ENCODE data around the gene MLNR.
A peak's percentile ranks its signal among the peaks of the same experiment; 100 is the strongest.

Gene MLNR

GRCh38 chr13:49220036-49220855 is at the start of gene MLNR:
Gene MLNR (plus strand): TSS chr13:49220338. CDS start chr13:49220338, 0 bp downstream.
- peak; percentile 18 for DNase-seq

GRCh38 chr13:49171359-49171758 is 48.8 kb upstream of the MLNR start:
- no peak for DNase-seq

- peak; percentile 56 for DNase-seq
Observed at GRCh38 chr13:49183672-49184325, 36.3 kb upstream of the MLNR start.

GRCh38 chr13:49184621-49185020 is 35.5 kb upstream of the MLNR start:
- no peak for DNase-seq

- DNase-seq = peak; percentile 61
Observed at GRCh38 chr13:49185264-49185663, 34.9 kb upstream of the MLNR start.

GRCh38 chr13:49190901-49191300 is 29.2 kb upstream of the MLNR start:
- no peak for DNase-seq

GRCh38 chr13:49206641-49207040 is 13.5 kb upstream of the MLNR start:
- no peak for DNase-seq

GRCh38 chr13:49208619-49209018 is 11.5 kb upstream of the MLNR start:
- DNase-seq = no peak

GRCh38 chr13:49210114-49210513 is 10.0 kb upstream of the MLNR start:
- DNase-seq = no peak

GRCh38 chr13:49210669-49211068 is 9.5 kb upstream of the MLNR start:
- no peak for DNase-seq

- DNase-seq = no peak
Observed at GRCh38 chr13:49213539-49213938, 6.6 kb upstream of the MLNR start.

GRCh38 chr13:49213997-49214916 is 5.9 kb upstream of the MLNR start:
- no peak for DNase-seq

GRCh38 chr13:49214917-49215376 is 5.2 kb upstream of the MLNR start:
- DNase-seq = peak; percentile 77

GRCh38 chr13:49216334-49216733 is 3.8 kb upstream of the MLNR start:
- DNase-seq = no peak

GRCh38 chr13:49217962-49218492 is 2.1 kb upstream of the MLNR start:
- no peak for DNase-seq

GRCh38 chr13:49218493-49219051 is 1.6 kb upstream of the MLNR start:
- DNase-seq = no peak

GRCh38 chr13:49219647-49220035 is 497 bp upstream of the MLNR start:
- no peak for DNase-seq

- DNase-seq = peak; percentile 63
Observed at GRCh38 chr13:49220856-49221589, 885 bp downstream of the MLNR start.

- DNase-seq = no peak
Observed at GRCh38 chr13:49221590-49221965, 1.4 kb downstream of the MLNR start.

- DNase-seq = peak; percentile 34
Observed at GRCh38 chr13:49225223-49226042, 5.3 kb downstream of the MLNR start.

GRCh38 chr13:49226613-49227012 is 6.5 kb downstream of the MLNR start:
- no peak for DNase-seq
